ENCODE data around the gene NT5C1A.

Gene NT5C1A

GRCh38 chr1:39655578-39656268 lies 16.2 kb downstream of the NT5C1A start:
- Histone ChIP-seq H3K9me3 (no peaks in the 10 kb centered on the region), H3K27ac (no peak overlapping the region)
- intact Hi-C loops (cut with DNase I; ENCODE audit: low total_unique reads): no loop called here

GRCh38 chr1:39654291-39654690 lies 17.6 kb downstream of the NT5C1A start:
- no peak for TF ChIP-seq CTCF (IDR thresholded peaks at IDR 0.05)
- intact Hi-C loops (cut with DNase I; ENCODE audit: low total_unique reads): no loop called here

More at GRCh38 chr1:39655578-39656268, 16.2 kb downstream of the NT5C1A start:
- no peaks in the 10 kb centered on the region for H3K27me3 ChIP-seq
- H3K36me3 ChIP-seq: no peaks in the 10 kb centered on the region
- no peak for DNase-seq
- H3K4me3 ChIP-seq: no peak overlapping the region
- peaks cover 0 to 28% (median 17%) of the 10 kb centered on the region in 4 donors for H3K4me1 ChIP-seq
- TF ChIP-seq CTCF (IDR thresholded peaks at IDR 0.05): no peak

GRCh38 chr1:39653546-39654031 lies 18.3 kb downstream of the NT5C1A start:
- H3K36me3 ChIP-seq: no peaks in the 10 kb centered on the region
- H3K4me3 ChIP-seq: no peak overlapping the region
- DNase-seq: peak; percentile 84 to 88
- TF ChIP-seq CTCF (IDR thresholded peaks at IDR 0.05): peak; percentile 95 to 98
- intact Hi-C loops (cut with DNase I; ENCODE audit: low total_unique reads): loop anchor here (2.0 kb wide), 1 partner anchor 47 kb away; no protein-coding TSS in a partner anchor
- peak overlapping the region; percentile 68 to 69 for H3K27ac ChIP-seq
- H3K27me3 ChIP-seq: no peaks in the 10 kb centered on the region
- H3K4me1 ChIP-seq: peaks cover 0 to 28% (median 19%) of the 10 kb centered on the region in 4 donors
- H3K9me3 ChIP-seq: no peaks in the 10 kb centered on the region

More at GRCh38 chr1:39654291-39654690, 17.6 kb downstream of the NT5C1A start:
- H3K27me3 ChIP-seq: no peaks in the 10 kb centered on the region
- H3K27ac ChIP-seq: no peak overlapping the region
- peaks cover 0 to 28% (median 17%) of the 10 kb centered on the region in 4 donors for H3K4me1 ChIP-seq
- peak in 1 of 2 donors; percentile 49 for DNase-seq
- no peak overlapping the region for H3K4me3 ChIP-seq
- H3K36me3 ChIP-seq: no peaks in the 10 kb centered on the region
- no peaks in the 10 kb centered on the region for H3K9me3 ChIP-seq

- H3K4me1 ChIP-seq: peaks cover 0 to 38% (median 25%) of the 10 kb centered on the region in 4 donors
- no peak for DNase-seq
- H3K4me3 ChIP-seq: no peak overlapping the region
- no peak for TF ChIP-seq CTCF (IDR thresholded peaks at IDR 0.05)
- intact Hi-C loops (cut with DNase I; ENCODE audit: low total_unique reads): loop anchor here (2.0 kb wide), 1 partner anchor 46 kb away; no protein-coding TSS in a partner anchor
- H3K27ac ChIP-seq: peak overlapping the region; percentile 68 to 69
- no peaks in the 10 kb centered on the region for H3K27me3 ChIP-seq
- H3K9me3 ChIP-seq: no peaks in the 10 kb centered on the region
- no peaks in the 10 kb centered on the region for H3K36me3 ChIP-seq
Observed at GRCh38 chr1:39652554-39652953, 19.4 kb downstream of the NT5C1A start.

GRCh38 chr1:39652105-39652504 lies 19.8 kb downstream of the NT5C1A start:
- intact Hi-C loops (cut with DNase I; ENCODE audit: low total_unique reads): loop anchor here (2.0 kb wide), 1 partner anchor 45 kb away; no protein-coding TSS in a partner anchor
- Histone ChIP-seq H3K27me3 (no peaks in the 10 kb centered on the region), H3K9me3 (no peaks in the 10 kb centered on the region), H3K4me3 (no peak overlapping the region), H3K4me1 (peaks cover 2 to 42% (median 30%) of the 10 kb centered on the region in 4 donors), H3K27ac (peak overlapping the region; percentile 68 to 69), H3K36me3 (no peaks in the 10 kb centered on the region)
- no peak for TF ChIP-seq CTCF (IDR thresholded peaks at IDR 0.05)
- DNase-seq: peak; percentile 37 to 82

Measured in tibial artery (tissue), 4 donors.